IMR-90 (cell line): ENCODE data around the gene VAT1L. TPM values are rescaled to one million over a fixed set of nuclear protein-coding genes. Genes with fewer than 3 reads are reported as not detected.

ENCODE experiments used
- ATAC-seq: fragments of 200-7000 bp; cut with Tn5 transposase; 2 replicates; pipeline ENCODE4 v1.9.1; 2020; ENCODE audit warnings: low read depth, mild to moderate bottlenecking, moderate library complexity
- BruUV-seq: library from RNA; stranded (reverse); fragments of 400-500 nt; replicated peaks from 2 replicates; lab custom pipeline; 2021; lab: Mats Ljungman, UMichigan
- CTCF ChIA-PET: fragments of 300-600 bp; formaldehyde crosslinking; extraction: SDS; loops from one replicate; lab custom pipeline; 2021; ENCODE audit warnings: antibody characterized with exemption; lab: Yijun Ruan, JAX
- POLR2A ChIA-PET: fragments of 300-600 bp; sonication (Branson Sonifier 250); formaldehyde crosslinking; loops from one replicate; lab custom pipeline; 2022; ENCODE audit warnings: antibody characterized with exemption; ENCODE audit not compliant: unreplicated experiment; lab: Charles Lee
- DNase-seq: peaks from one replicate; pipeline ENCODE4 v3.0.0; 2013
- H2AFZ ChIP-seq: replicated peaks from 2 replicates; pipeline ENCODE3; 2013; ENCODE audit warnings: low read length, mild to moderate bottlenecking; ENCODE audit not compliant: poor library complexity
- H2AK5ac ChIP-seq: 2 replicates; pipeline ENCODE4 v1.6.1; 2013; ENCODE audit warnings: low read depth, low read length, inconsistent platforms
- H2AK9ac ChIP-seq: replicated peaks from 2 replicates; pipeline ENCODE3; 2013; ENCODE audit warnings: mild to moderate bottlenecking, low read depth, low read length, moderate library complexity; ENCODE audit not compliant: poor library complexity
- H2BK120ac ChIP-seq: 2 replicates; pipeline ENCODE4 v1.6.1; 2013; ENCODE audit warnings: low read depth, low read length, inconsistent platforms
- H2BK15ac ChIP-seq: 3 replicates; pipeline ENCODE4 v1.6.1; 2013; ENCODE audit warnings: low read depth, low read length, inconsistent platforms
- H2BK20ac ChIP-seq: 2 replicates; pipeline ENCODE4 v1.6.1; 2013; ENCODE audit warnings: low read depth, mild to moderate bottlenecking, inconsistent platforms, low read length, moderate library complexity
- H2BK5ac ChIP-seq: 2 replicates; pipeline ENCODE4 v1.6.1; 2013; ENCODE audit warnings: mild to moderate bottlenecking, low read depth, low read length, inconsistent platforms; ENCODE audit not compliant: poor library complexity, severe bottlenecking
- H3K14ac ChIP-seq: replicated peaks from 2 replicates; pipeline ENCODE4 v1.6.1; 2013; ENCODE audit warnings: low read depth, low read length, inconsistent platforms
- H3K18ac ChIP-seq: 2 replicates; pipeline ENCODE4 v1.6.1; 2013; ENCODE audit warnings: low read depth, low read length, control low read depth
- H3K23ac ChIP-seq: 2 replicates; pipeline ENCODE4 v1.6.1; 2013; ENCODE audit warnings: low read depth, low read length, inconsistent platforms
- H3K27ac ChIP-seq: 2 replicates; pipeline ENCODE4 v1.5.1; 2013; ENCODE audit warnings: mild to moderate bottlenecking, control low read depth, low read length; ENCODE audit not compliant: insufficient read depth
- H3K27me3 ChIP-seq: 2 replicates; pipeline ENCODE4 v1.6.1; 2013; ENCODE audit warnings: low read length; ENCODE audit not compliant: control insufficient read depth, insufficient read depth
- H3K36me3 ChIP-seq: 2 replicates; pipeline ENCODE4 v1.6.1; 2013; ENCODE audit warnings: low read length, mixed read lengths; ENCODE audit not compliant: control insufficient read depth, insufficient read depth
- H3K4ac ChIP-seq: 2 replicates; pipeline ENCODE4 v1.6.1; 2013; ENCODE audit warnings: low read depth, low read length, inconsistent platforms
- H3K4me1 ChIP-seq: 2 replicates; pipeline ENCODE4 v1.6.1; 2013; ENCODE audit warnings: low read length, mixed read lengths; ENCODE audit not compliant: control insufficient read depth, insufficient read depth
- H3K4me2 ChIP-seq: 2 replicates; pipeline ENCODE4 v1.6.1; 2013; ENCODE audit warnings: low read depth, mild to moderate bottlenecking, control low read depth, low read length, moderate library complexity
- H3K4me3 ChIP-seq: 2 replicates; pipeline ENCODE4 v1.5.1; 2013; ENCODE audit warnings: low read depth, mild to moderate bottlenecking, control low read depth, low read length, moderate library complexity; ENCODE audit not compliant: insufficient read depth
- H3K56ac ChIP-seq: 2 replicates; pipeline ENCODE4 v1.6.1; 2013; ENCODE audit warnings: low read length, inconsistent platforms; ENCODE audit not compliant: insufficient read depth; ENCODE audit errors: extremely low read depth
- H3K79me1 ChIP-seq, 2 experiments: 2 replicates each; pipeline ENCODE4 v1.6.1; 2013; ENCODE audit warnings: low read length in 2 of 2, inconsistent platforms in 1 of 2, low read depth in 1 of 2
- H3K9ac ChIP-seq: 2 replicates; pipeline ENCODE4 v1.6.1; 2013; ENCODE audit warnings: low read depth, low read length, control low read depth
- H3K9me1 ChIP-seq: 2 replicates; pipeline ENCODE4 v1.6.1; 2013; ENCODE audit warnings: low read length, inconsistent platforms; ENCODE audit not compliant: insufficient read depth
- H3K9me3 ChIP-seq: 2 replicates; pipeline ENCODE4 v1.6.1; 2013; ENCODE audit warnings: low read length; ENCODE audit not compliant: control insufficient read depth, insufficient read depth
- H4K20me1 ChIP-seq: 2 replicates; pipeline ENCODE4 v1.6.1; 2013; ENCODE audit warnings: low read length, inconsistent platforms; ENCODE audit not compliant: insufficient read depth
- H4K5ac ChIP-seq: 2 replicates; pipeline ENCODE4 v1.6.1; 2013; ENCODE audit warnings: mild to moderate bottlenecking, low read depth, low read length, control low read depth
- H4K8ac ChIP-seq, 2 experiments: 2 replicates each; pipeline ENCODE4 v1.6.1; 2013; ENCODE audit warnings: low read depth in 2 of 2, low read length in 2 of 2, control low read depth in 1 of 2, inconsistent platforms in 1 of 2
- H4K91ac ChIP-seq: 2 replicates; pipeline ENCODE4 v1.6.1; 2013; ENCODE audit warnings: low read depth, low read length, inconsistent platforms; ENCODE audit not compliant: insufficient read depth
- CHD1 ChIP-seq: IDR thresholded peaks from 2 replicates; pipeline ENCODE4 v1.6.1; 2012; ENCODE audit warnings: low read depth, low read length, improper control_type of control experiment
- MAZ ChIP-seq: IDR thresholded peaks from 2 replicates; pipeline ENCODE4 v1.6.1; 2012; ENCODE audit warnings: low read depth, mild to moderate bottlenecking, low read length, improper control_type of control experiment, moderate library complexity, borderline replicate concordance
- RCOR1 ChIP-seq: IDR thresholded peaks from 2 replicates; pipeline ENCODE4 v1.6.1; 2012; ENCODE audit warnings: mild to moderate bottlenecking, low read length, improper control_type of control experiment; ENCODE audit not compliant: insufficient replicate concordance
- WGBS, 2 experiments: methylation state at CpG; one replicate each; pipeline versions ENCODE4 v1.1.5 to v1.1.7; 2013; ENCODE audit warnings: missing lambda C conversion rate in 2 of 2; ENCODE audit not compliant: insufficient read length in 1 of 2; ENCODE audit errors: extremely low coverage in 2 of 2; 5-methylcytosine and 5-hydroxymethylcytosine counted together
- dilution Hi-C: fragments of 300-500 bp; cut with HindIII; formaldehyde crosslinking; loops from one replicate; pipeline ENCODE4 v1.14.3; 2018; ENCODE audit warnings: low sequenced_read_pairs; ENCODE audit not compliant: unreplicated experiment
- in situ Hi-C: fragments of 300-500 bp; cut with MboI; formaldehyde crosslinking; loops from 3 replicates; pipeline ENCODE4 v1.14.3; 2019; ENCODE audit warnings: low sequenced_read_pairs, inconsistent platforms, mixed read lengths
- intact Hi-C: fragments of 100-400 bp; cut with micrococcal nuclease; formaldehyde crosslinking; loops from 2 replicates; pipeline ENCODE4 v1.10.0; 2022
- polyA plus RNA-seq, 3 experiments: library from polyadenylated mRNA; depleted of rRNA; stranded (reverse); fragments of >200 nt; gene quantifications; 2 replicates each; pipeline ENCODE4 v1.2.3, GENCODE V29; 2012; ENCODE audit warnings: low replicate concordance in 1 of 3
- total RNA-seq: library from RNA; depleted of rRNA; stranded (reverse); fragments of >200 nt; gene quantifications from 2 replicates; pipeline ENCODE4 v1.2.3, GENCODE V29; 2012

The VAT1L gene
- total and polyA plus RNA-seq, 2 of the 4 experiments (the other 2 are of a cell fraction), result 15.4 to 18.5 TPM

- TF ChIP-seq RCOR1 (no peak), CHD1 (no peak)
Observed at GRCh38 chr16:77971306-77972061, 183.1 kb downstream of the VAT1L start (continued).

GRCh38 chr16:77972062-77972392, 183.7 kb downstream of the VAT1L start:
- in situ Hi-C loops (loop anchor here (5.0 kb wide), 1 partner anchor 295 kb away; no protein-coding TSS in a partner anchor), intact Hi-C loops (loop anchor here (10.0 kb wide), 1 partner anchor 737 kb away; no protein-coding TSS in a partner anchor), dilution Hi-C loops (no loop called here)
- ChIA-PET CTCF (interaction anchor here (0.9 to 3.1 kb wide), 2 partner anchors 31 to 296 kb away, joined by 4 to 13 read pairs; no protein-coding TSS in a partner anchor), POLR2A (no interaction called here)
- H3K23ac ChIP-seq, result no peak overlapping the region
- no peak overlapping the region for H4K91ac ChIP-seq
- no peaks in the 10 kb centered on the region for H3K9me3 ChIP-seq
- no peak overlapping the region for H2BK120ac ChIP-seq
- no peak overlapping the region for H3K27ac ChIP-seq
- no peaks in the 10 kb centered on the region for H3K79me1 ChIP-seq
- no peak overlapping the region for H3K4me2 ChIP-seq
- no peaks in the 10 kb centered on the region for H3K27me3 ChIP-seq
- no peak overlapping the region for H3K14ac ChIP-seq
- no peak overlapping the region for H3K18ac ChIP-seq
- H2AK9ac ChIP-seq, result no peak overlapping the region
- no TSS peak for BruUV-seq
- no peak overlapping the region for H2AFZ ChIP-seq
- no peaks in the 10 kb centered on the region for H4K20me1 ChIP-seq
- no peak overlapping the region for H3K4ac ChIP-seq
- DNase-seq (no peak), ATAC-seq (no peak)
- H3K4me1 ChIP-seq, result no peaks in the 10 kb centered on the region
- H3K9me1 ChIP-seq, result no peaks in the 10 kb centered on the region
- H2AK5ac ChIP-seq, result no peak overlapping the region
- no peak overlapping the region for H3K9ac ChIP-seq
- no peak overlapping the region for H3K56ac ChIP-seq
- H3K36me3 ChIP-seq, result no peaks in the 10 kb centered on the region; the same call in 1 of the 2 replicates
- TF ChIP-seq MAZ, result no peak
- H2BK15ac ChIP-seq, result no peak overlapping the region
- H3K4me3 ChIP-seq, result no peak overlapping the region
- no peak overlapping the region for H2BK20ac ChIP-seq
- H4K8ac ChIP-seq, result no peak overlapping the region
- 100% methylated on average over 1 of the region's 1 CpG; no CpG with 5 or more reads in 1 of the 2 experiments for WGBS, 2 experiments
- no peak overlapping the region for H2BK5ac ChIP-seq
- H4K5ac ChIP-seq, result no peak overlapping the region
